GM19463 (cell line): ENCODE results near the gene TTLL12.
A peak's percentile ranks its signal among the peaks of the same experiment; 100 is the strongest.

Experiments
- ATAC-seq: cut with Tn5 transposase; IDR thresholded peaks from one replicate; pipeline ENCODE4 v1.9.1; 2021; ENCODE audit warnings: mild to moderate bottlenecking, moderate library complexity; ENCODE audit not compliant: unreplicated experiment

The TTLL12 gene

GRCh38 chr22:43186272-43187170 is at the start of gene TTLL12:
TSS of gene TTLL12 (minus strand) at chr22:43187134. CDS start at chr22:43187069, 65 bp downstream.
- ATAC-seq = peak; percentile 41

DNA sequence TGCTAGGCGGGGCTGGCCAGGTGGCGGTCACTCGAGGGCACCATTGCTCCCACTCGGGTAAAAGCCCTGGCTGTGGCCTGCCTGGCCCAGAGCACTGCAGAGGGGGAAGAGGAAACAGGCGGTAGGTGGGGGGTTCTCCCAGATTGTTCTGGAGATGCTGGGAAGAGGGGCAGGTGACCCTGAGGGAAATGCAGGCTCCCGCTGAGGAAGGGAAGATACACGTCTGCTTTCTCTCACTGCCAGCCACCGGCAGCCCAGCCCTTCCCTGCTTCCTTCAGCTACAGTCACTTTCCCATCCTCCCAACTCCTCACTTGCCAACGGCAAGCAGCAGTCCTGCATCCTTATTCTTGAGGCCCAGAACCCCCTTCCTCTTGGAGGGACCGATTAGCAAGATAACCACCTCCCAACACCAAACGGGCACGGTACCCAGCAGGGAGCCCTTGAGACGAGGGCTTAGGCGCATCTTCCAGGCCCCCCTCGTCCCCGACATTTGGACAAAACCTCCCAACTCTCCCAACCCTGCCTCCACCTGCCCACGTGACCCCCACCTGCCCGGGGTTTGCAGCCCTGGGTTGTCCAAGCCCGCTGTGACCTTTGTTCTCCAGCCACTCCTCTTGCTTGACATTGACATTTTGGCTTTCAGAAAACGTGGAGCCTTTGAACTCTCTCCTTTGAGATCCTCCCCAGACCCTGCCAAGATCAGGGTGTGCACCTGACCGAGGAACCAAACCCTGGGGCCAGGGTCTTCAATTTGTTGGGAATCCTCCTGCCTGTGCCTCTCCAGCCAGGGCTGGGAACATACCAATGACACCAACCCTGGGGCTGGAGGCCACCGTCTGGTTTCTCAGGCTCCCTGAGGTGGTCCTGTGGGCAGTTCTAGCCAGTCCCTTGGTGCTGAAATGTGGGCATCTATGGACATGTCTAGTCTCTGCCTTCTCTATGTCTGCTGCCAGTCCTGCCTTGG is 48.8 kb upstream of the TTLL12 start:
- no peak for ATAC-seq

GRCh38 chr22:43234264-43234988 is 47.5 kb upstream of the TTLL12 start:
- ATAC-seq = no peak

GRCh38 chr22:43233529-43233928 is 46.6 kb upstream of the TTLL12 start:
- ATAC-seq = no peak

DNA sequence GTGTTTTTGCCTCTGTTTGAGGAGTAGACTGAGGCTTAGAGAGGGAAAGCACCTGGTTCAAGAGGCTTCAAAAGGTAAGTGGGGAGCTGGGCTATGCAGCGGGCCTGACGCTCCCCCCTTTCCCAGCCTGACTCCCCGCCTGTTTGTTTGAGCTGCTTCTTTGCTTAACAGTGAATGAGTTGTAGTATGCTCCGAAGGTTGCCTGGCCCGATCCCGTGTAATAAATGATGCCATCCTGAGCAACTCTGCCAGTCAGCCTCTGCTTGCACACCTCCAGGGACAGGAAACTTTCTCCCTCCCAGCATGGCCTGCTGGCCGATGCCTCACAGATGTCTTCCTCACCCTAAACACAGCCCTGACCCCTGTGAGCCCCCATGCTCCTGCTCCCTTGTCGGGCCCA is 45.5 kb upstream of the TTLL12 start:
- no peak for ATAC-seq

GRCh38 chr22:43231724-43232034 is 44.7 kb upstream of the TTLL12 start:
- no peak for ATAC-seq

- no peak for ATAC-seq
These were observed 44.2 kb upstream of the TTLL12 start for GRCh38 chr22:43230971-43231723.

DNA sequence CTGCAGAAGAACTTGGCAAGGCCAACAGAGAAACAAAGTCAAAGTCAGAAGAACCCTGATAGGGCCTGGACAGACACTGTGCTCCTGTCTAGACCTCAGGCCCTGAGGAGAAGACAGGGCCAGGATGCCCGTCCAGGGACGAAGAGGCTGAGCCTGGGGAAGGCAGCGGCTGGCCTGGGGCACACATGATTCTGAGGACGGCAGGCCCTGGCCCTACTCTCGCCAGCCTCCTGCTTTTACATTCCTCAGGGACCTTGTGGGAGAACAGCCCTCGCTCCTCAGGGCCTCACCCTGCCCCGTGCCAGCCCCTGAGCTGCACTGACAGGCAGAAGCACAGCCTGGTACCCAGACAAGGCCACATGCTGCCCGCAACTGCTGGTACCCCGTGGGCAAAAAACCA is 43.6 kb upstream of the TTLL12 start:
- ATAC-seq = no peak

GRCh38 chr22:43228863-43229262 is 41.9 kb upstream of the TTLL12 start:
- ATAC-seq = no peak

GRCh38 chr22:43228330-43228729 is 41.4 kb upstream of the TTLL12 start:
- no peak for ATAC-seq

DNA sequence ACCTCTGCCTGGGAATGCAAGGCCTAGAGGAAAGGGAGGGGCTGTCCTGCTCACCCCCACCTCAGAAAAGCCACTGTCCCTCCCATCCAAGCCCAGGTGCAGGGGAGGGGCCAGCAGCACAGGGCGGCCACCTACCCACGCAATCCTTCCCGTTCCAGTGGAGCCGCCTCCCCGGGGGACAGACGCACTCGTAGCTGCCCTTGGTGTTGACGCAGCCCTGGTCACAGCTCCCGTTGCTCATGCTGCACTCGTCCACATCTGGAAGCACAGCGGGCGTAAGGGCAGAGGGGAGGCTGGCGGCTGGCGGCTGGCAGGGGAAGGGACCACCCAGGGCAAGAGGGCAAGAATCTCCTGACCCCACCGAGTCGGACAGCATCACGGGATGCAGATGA is 40.3 kb upstream of the TTLL12 start:
- no peak for ATAC-seq

DNA sequence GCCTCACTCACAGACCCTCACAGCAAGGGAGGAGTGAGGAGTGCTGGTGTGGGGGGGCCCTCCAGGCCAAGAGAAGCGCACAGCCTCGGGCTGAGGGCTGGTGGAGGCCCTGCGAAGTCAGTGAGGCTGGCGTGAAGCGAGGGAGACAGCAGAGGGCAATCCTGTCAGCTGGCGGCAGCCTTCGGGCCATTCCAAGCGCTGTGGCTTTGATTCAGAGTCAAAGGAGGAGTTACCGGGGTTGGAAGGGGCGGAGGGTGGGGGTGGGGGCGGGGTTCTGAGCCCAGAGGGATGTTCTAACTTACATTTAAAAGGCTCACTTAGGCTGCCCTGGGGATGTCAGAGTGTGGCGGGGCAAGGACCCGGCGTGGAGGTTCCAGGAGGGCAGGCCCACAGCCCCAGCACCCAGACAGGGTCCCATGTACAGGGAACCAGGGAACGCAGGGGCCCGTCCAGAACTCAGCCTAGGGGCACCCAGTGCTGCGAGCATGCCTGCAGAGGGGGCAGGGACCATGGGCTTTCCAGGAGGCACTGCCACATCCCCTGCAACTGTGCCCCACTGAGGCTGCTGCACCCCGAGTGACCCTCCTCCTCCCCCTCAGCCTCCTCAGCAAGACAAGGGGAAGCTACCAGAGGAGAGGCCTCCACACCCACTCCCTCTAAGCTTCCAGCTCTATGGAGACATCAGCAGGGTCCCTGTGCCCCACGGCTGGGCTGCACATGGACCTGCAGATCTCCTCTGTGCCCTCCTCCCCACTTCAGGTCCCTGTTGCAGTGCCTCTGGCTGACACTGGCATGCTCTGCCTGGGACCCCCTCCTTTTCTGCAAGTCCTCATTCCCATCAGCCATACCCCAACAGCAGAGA is 39.7 kb upstream of the TTLL12 start:
- ATAC-seq = no peak

DNA sequence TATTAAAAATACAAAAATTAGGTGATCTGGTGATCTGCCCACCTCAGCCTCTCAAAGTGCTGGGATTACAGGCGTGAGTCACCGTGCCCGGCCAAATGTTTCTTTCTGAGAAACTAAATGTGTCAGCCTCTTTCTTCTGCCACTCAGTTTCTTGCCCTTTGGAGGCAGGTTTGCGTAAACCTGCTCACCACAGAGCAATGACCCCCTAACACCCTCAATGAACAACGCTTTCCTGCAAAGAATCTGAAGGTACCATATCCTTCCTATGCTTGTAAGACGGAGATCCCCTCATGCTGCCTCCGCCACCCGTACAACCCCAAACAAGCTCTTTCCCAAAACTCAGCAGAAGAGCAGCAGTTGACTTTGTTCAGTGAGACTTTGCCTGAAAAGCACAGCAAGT is 38.7 kb upstream of the TTLL12 start:
- no peak for ATAC-seq

GRCh38 chr22:43222987-43223386 is 36.1 kb upstream of the TTLL12 start:
- no peak for ATAC-seq

DNA sequence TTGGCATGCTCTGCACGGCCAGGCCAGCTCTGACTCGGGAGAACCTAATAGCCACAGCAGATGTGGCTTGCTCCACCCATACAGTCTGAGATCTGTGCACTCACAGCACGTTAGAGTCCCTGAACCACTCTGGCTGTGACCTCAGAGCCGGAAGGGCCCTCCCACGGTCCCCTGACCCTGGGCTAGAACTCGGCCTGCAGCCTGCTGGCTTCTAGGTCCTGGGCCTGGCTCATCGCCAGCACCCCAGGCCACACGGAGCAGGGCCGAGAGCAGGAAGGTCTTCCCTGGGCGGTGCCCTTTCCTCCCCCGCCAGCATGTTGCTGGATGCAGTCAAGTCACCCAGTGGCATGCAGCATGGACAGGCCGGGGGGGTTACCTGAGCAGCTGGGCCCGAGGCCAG is 35.3 kb upstream of the TTLL12 start:
- ATAC-seq = no peak

GRCh38 chr22:43220625-43221380 is 33.9 kb upstream of the TTLL12 start:
- ATAC-seq = no peak

- ATAC-seq = no peak
These were observed 31.9 kb upstream of the TTLL12 start for GRCh38 chr22:43218786-43219185.

- no peak for ATAC-seq
These were observed 30.5 kb upstream of the TTLL12 start for GRCh38 chr22:43217285-43218030.
